OCI-M1 (cell line): ENCODE results near the gene COL13A1.

Source experiments
- DNase-seq: peaks from one replicate; lab custom pipeline; 2025; lab: John Stamatoyannopoulos, UW

The COL13A1 gene

DNA sequence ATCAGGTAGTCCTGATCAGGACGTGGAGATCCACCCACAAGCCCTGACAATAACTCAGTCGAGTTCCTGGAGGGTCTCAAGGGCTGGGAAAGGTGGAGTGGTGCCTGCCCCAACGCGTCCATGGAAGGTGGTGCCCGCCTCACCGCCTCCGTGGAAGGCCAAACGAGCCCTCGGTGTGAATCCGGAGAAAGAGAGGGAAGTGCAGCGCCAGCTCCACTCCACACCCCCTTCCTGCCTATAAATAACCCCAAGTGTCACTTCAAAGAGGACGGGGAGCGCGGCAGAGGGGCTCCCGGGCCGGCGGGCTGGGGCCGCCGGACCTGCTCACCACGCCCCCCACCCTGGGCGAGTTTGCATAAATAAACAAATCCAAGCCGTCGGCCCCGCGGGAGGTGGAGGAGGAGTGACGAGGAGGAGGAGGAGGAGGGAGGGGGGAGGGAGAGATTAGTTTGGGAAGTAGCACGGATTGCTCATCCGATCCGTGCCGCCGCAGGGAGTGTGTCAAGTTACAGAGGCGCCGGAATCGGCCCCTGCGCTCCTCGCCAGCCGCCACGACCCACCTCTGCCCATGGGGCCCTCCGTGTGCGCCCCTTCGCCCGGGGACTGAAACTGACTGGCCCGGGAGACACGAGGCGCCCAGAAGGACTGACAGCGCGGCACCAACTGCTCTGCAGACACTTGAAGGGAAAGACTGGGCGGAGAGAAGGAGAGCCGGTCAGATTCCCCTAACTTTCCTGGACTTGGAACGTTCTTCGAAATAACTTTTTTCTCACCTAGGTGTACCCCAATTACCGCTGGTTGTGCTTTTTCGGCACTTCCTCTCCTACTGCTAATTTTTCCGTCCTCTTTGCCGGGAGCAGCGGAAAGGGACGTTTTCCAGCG lies at the start of gene COL13A1:
COL13A1 (plus strand) TSS at position 473 of the 882 bp plus-strand sequence. CDS start 518 bp downstream, outside the sequence.
- no peak for DNase-seq

DNA sequence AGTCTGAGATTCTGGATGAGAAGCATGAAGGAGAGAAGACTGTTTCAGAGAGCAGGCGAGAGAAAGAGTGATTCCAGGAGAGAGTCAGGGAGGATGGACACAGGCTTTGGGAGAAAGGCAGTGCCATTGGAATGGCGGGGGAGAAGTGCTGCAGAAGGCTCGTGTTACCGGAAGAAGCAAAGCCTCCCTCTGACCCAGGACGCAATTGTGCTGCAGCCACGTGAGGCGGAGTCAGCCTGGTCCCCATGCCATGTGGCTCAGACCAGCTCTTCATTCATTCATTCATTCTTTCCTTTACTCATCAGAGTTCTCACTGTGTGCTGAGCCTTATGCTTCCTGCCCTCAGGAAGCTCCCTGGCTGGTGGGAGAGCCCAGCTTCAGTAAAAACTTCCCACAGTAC lies 49.2 kb upstream of the COL13A1 start:
- no peak for DNase-seq

DNA sequence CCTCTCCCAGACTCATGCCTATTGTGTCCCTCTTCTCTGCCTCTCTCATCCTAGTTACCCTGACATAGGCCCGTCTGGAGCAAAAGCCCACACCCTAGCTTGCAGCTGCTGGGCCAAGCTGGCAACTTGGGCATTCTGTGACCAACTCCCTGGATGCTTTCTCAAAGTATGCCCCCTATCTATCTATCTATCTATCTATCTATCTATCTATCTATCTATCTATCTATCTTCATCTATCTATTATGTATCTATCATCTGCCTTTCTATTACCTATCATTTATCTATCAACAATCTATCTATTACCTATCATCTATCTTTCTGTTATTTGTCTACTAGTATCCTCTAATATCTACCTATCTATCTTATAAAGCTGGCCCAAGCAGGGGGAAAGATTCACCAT lies 45.4 kb upstream of the COL13A1 start:
- DNase-seq: no peak

DNA sequence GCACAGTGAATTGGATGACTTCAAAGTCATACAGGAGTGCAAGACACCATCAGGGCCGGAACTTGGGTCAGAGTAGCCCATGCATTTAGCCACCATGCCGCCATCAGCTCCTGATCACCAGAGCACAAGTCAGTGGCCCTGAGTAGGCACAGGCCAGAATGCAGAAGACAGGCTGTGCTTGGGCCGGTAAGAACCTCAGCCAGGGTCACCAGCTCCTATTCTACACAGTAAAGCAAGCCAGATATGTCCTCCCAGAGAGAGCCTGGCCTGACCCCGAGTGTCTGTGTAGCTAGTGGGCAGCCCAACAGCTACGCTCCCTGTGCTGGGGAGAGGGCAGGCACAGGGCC lies 44.5 kb upstream of the COL13A1 start:
- DNase-seq: no peak

DNA sequence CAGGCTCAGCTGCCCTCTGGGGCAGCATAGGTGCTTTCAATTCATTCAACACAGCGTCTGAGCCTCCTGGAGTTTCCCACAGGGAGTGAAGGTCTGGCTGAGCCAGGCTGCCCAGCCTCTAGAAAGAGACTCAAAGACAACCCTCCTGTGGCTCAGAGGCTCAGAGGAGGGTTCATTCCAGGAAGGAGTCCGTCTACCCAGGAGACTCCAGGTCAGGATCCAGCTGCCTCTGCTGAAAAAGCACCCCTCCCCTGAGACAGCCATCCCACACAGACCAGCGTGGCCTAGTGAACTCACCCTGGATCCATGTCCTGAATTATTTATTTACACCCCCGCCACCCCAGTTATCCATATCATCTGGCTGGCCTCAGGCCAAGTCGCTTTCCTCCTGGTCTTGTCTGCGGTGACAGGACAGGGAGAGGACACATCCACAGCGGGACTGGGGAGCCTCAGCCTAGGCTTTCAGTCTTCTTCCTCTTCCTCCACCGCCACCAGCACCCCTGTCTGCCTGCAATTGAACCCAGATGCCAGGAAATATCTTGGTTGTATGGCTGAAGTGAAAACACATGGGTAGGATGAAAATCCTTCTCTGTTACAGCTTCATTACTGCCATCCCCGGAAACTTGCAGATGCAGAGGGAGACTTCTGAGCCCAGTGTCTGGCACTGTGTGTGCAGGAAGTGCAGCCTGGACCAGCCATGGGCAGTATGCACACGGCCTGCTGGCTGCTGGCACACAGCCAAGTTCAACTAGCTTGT lies 44.0 kb upstream of the COL13A1 start:
- no peak for DNase-seq

DNA sequence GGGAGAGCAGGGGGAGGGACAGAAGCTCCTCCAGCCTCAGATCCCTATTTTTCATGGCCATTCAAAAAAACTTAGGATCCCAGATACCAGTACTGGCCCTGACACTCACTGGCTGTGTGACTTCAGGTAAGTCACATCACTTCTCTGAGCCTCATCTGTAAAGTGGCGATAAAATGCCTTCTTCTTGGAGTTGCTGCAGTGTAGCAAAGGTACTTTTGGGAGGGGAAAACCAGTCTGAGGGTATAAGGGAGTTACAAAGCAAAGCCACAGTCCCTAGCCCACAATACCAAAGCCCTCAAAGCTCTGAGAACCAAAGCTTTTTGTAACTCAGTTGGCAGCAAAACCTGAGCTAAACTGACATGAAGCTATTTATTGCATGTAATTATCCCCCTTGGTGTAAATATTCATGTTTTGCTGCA lies 43.4 kb upstream of the COL13A1 start:
- no peak for DNase-seq

DNA sequence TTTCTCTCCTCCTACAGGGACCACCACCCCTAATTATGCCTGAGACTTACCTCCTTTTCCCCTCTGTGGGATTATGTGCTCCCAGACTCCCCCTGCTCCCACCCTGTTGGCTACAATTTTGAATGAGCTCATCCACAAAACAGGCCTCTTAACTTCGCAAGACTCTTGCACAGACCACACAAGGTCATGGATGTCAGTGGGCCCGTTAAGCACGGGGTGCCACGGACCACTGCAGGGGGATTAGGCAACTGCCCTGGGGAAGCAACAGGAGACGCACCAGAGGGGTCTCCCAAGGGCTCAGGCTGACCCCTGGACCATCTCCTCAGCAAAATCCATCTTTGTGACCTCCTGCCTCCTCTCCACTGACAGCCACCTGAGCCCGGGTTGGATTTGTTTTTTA lies 42.1 kb upstream of the COL13A1 start:
- no peak for DNase-seq

DNA sequence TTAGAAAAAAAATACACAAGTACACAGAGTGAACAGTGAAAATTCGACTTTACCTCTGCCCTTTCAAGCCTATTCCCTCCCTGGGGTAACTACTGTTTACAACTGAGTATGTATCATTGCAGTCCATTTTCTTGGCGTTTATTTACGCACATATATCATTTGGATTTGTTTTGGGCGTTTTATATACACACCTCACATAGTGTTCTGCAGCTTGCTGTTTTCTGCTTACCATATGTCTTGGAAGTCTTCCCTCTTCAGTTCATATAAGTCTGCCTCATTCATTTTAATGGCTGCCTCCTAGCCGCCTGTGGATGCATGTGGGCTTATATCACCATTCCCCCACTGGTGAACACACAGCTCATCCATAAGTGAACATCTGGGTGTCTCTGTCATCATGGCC lies 41.6 kb upstream of the COL13A1 start:
- DNase-seq: no peak

DNA sequence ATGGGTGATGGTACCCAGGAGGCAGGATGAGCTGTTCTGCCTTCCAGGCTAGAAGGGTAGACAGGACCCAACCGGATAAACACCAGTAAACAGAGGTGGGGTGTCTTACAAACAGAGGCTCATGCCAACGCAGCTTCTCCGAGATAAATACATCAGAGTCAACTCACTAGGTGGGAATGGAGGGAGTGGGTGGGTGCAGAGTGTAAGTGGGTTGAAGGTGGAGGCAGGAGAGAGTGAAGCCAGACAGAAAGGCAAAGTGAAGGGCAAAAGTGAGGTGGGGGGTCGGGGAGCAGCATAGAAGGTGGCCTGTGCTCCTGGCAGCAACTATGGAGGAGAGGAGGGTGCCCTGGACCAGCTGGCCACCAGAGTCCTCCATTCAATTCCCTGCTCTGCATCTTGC lies 40.4 kb upstream of the COL13A1 start:
- no peak for DNase-seq

DNA sequence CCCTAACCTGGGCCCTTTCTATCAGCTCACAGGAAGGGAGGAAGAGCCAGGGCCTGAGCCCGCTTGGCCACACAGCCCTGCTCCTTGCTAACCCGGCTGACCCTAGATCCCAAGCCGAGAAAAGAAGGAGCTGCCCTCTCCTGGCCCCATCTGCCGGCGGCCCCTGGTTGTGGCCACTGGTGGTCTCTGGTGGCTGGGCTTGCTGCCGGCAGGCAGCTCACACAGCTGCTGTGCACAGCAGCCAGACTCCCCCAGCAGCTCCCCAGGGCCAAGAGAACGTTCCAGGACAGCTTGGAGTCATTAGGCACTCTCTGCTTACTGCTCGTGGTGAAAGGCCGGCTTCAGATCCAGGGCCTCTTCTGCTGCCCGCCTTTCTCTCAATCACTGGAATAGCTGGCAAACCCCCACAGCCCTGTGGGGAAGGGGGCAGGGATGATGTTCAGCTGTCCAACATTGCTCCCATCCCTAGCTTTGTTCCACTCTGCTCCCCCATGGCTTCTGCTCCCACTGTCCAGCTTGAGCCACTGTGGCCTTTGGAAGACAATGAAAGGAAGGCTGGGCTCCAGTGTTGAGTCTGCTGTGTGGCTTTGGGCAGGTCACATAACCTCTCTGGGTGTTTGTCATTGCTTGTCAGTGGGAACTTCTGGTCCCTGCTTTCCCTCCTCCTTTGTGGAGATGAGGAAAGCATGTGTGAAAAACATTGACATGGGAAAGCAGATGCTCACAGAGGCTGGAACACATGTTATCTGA lies 35.4 kb upstream of the COL13A1 start:
- DNase-seq: no peak

DNA sequence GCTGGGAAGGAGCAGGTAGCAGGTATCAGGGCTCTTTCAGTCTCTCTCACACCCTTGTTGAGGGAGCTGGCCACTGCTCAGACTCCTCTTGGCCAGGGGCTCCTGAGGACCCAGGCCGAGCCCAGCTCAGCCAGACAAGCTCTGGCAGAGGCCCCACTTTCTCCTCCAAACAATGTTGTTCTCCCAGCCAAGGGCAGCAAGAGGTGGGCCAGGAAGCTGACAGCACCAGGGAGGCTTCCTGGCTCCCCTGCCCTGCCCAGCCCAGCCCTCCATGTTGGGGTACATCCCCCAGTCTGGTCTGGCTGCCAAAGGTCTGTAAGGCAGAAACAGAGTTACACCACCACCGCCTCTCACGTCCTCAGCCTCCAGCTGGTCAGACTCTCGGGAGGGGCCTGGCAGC lies 33.9 kb upstream of the COL13A1 start:
- no peak for DNase-seq

DNA sequence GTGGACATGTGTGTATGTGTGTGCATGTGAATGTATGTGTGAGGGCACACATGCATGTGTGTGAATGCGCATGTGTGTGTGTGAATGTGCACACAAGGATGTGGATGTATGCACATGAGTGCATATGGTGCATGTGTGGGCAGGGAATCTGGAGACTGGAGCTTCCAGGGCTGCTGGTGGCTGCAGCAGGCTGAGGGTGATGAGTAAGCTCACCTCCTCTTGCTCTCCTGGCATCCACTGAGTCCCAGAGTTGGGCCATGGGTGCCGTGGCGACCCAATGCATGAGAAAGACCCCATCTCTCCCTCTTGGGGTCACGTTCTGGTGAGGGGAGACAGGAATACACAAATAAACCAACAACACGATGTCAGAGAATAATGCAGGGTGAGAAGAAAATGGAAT lies 33.3 kb upstream of the COL13A1 start:
- DNase-seq: no peak

DNA sequence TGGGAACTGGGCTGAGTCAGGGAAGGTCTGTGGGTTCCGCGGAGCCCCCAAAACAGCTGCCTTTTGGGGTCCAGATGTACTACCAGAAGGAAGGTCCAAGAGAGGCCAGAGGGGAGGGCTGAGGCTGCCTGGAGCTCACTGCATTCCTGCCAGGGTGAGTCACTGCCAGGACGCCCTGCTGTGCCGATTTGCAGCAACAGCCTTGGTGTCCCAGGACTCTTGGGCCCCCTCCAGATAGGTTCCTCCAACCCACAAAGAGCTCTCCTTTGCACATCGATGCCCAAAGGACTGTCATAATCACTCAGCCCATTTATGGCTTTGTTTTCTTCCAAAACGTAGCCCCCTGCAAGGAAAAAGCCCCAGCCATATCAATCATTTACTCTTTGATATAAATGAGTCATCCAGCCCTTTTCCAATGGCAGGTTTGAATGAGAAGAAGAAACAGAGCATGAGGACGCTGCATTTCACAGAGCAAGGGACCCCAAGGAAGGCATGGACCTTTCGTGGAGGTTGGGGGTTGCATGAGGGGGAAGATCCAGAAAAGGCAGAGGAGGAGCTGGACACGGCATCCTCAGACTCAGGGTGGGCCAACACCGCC lies 32.2 kb upstream of the COL13A1 start:
- no peak for DNase-seq

DNA sequence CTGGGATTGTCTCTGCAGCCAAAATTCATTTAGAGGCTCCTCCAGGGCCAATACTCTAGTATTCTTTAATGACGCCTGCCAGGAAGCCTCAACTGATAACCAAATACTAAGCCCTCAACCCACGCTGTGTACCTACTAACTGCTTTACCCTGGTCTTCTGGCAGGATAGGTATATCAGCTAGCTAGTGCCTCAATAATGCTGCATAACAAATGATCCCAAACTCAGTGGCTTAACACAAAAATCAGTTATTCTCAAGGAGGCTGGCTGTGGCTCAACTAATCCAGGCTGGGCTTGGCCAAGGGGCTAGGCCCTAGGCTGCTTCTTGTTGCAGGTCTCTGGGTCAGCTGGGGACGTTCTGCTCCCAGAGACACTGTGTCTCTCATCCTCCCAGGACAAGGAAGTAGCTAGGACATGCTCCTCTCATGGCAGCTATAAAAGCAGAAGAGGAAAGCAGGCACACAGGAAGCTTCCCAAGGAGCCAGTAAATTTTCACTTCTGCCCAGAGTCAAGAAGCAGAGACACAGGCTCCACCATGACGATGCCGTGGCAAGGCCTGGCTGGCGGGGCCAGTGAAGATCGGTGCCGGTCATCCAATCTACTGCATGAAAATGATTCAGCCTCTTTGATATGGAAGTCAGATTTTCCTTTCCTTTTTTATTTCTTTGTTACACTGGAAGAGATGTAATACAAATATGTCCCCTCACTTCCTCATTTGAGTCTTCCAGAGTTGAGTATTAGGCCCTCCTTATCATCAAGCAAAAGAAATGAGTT lies 28.6 kb upstream of the COL13A1 start:
- no peak for DNase-seq

DNA sequence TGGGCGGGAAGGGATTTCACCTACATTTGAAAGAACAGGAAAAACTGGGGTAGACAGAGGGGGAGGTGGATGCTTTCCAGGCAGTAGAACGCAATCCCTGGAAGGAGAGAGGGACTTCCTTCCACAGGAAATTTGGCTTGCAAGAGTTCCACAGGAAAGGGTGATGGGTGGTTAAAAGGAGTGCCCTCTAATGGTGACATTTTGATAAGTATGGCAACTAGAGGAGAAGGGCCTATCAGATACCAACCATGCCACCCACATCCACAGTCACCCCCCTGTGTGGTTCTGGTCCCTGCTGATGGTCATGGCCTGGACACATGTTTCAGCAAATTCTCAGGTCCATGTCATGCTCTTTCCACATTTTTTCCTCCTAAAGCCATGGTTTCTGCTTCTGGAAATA lies 27.1 kb upstream of the COL13A1 start:
- DNase-seq: no peak

DNA sequence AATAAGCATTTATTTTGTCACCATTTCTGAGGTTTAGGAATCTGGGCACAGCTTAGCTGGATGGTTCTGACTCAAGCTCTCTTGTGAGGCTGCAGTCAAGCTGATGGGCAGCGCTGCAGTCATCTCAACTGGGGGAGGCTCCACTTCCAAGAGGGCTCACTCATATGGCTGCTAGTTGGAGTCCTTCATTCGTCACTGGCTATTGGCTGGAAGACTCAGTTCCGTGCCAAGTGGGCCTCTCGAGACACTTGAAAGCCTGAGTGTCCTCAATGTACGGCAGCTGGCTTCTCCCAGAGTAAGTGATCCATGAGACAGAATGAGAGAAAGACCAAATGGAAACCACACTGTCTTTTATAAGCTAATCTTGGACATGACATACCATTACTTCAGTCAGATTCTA lies 21.6 kb upstream of the COL13A1 start:
- DNase-seq: no peak

DNA sequence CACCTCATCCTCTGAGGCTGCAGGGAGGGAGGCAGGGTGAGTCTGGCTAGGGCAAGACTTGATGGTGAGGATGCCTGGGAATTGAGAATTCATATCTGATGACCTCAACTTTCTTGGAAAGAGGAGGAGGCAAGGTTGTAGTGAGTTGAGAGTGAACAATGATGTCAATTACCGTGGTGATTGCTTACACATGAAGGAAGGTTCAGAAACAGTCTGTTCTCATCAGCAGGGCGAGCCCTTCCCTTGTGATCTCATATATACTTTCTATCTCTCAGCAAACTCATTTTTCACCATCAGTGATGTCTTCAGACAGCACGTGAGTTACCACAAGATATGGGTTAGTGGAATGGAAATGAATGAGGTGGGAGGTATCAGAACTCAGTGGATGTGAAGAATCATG lies 20.1 kb upstream of the COL13A1 start:
- no peak for DNase-seq

DNA sequence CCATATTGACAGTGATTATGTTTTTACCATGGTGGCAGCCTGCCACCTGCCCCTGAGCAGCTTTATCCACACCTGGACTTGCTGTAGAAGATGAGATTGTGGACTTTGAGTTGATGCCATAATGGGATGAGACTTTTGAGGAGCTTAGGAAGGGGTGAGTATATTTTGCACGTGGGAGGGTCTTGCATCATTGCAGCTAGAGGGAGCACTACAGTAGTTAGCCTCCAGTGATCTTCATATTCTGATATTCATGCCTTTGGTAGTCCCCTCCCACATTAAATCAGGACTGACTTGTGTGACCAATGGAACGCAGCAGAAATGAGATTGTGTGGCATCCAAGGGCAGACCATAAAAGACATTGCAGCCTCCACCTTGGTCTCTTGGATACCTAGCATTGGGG lies 18.2 kb upstream of the COL13A1 start:
- DNase-seq: no peak

DNA sequence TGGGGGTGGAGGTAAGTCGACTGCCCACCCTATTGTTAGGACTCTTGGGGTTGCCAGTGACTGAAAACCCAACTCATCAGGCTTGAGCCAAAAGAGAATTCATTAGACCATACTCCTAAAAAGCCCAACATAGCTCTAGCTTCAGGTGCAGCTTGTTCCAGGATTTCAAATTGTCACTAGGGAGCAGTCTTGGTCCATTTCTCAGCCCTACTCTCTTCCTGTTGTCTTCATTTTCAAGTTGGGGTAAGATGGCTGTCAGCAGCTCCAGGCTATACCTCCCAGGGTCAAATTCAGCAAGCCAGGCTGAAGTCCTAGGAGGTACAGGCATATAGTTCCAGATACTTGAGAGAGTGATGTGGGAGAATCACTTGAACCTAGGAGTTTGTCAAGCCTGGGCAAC lies 14.9 kb upstream of the COL13A1 start:
- no peak for DNase-seq

DNA sequence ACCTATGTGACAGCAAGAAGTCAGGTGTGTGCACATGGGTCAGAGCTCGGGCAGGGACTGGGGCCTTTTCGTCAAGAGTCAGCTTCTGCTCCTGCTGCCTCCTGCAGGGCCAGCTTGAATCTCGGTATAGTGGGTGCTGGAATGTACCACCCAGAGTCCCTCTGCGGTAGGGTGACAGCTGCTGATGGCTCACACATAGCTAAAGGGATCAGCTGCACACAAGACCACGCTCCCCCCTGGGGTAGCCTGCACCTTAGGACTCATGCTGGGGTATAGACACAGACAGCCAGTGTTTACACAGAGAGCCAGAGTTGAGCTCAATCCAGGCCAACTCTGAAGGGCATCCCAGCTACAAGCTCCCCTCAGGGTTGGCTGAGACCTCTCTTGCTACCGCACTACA lies 14.0 kb upstream of the COL13A1 start:
- DNase-seq: no peak

DNA sequence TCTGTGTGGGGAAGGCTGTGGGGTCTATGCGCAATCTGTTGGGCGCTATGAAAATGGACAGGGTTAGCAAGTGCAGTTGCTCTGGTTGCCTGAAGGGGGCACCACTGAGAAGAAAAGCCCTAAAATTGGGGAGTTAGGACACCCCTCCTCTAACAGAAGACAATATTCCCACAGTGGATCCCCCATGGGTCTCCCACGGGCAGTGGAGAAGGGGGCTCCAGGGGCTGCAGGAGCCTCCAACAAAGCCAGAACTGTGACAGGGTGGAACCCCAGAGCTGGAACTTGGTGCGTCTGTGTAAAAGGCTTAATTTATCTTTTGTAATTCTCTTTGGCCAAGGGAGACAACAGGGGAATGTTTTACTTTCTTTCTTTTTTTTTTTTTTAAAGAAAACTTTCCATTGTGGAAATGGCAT lies 12.5 kb upstream of the COL13A1 start:
- no peak for DNase-seq

DNA sequence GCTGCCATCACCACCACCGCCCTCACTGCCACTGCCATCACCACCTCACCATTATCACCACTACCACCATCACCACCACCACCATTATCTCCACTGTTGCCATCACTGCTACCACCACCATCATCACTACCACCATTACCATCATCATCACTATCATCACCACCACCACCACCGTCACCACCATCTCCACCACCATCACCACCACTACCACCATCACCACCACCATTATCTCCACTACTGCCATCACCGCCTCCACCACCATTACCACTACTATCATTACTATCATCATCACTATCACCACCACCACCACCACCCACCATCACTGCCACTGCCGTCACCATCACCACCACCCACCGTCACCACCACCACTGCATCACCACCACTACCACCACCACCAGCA lies 9.9 kb upstream of the COL13A1 start:
- DNase-seq: no peak
